Femur (tissue), 1 donor: ENCODE results near the gene ZNF766.
"Not testable (repeated sequence)": the region's sequence is repeated elsewhere in the genome, so short reads cannot be mapped to it uniquely, and the experiment has no call there.

ENCODE experiments used
- DNase-seq: peaks from one replicate; pipeline ENCODE4 v3.0.0-alpha.2; 2017

ZNF766 gene

GRCh38 chr19:52277471-52277870, 8.1 kb downstream of the ZNF766 start:
- no peak for DNase-seq

- no peak for DNase-seq
These were observed 16.9 kb downstream of the ZNF766 start for GRCh38 chr19:52286256-52286655.

- DNase-seq, result no peak
These were observed 22.4 kb downstream of the ZNF766 start for GRCh38 chr19:52291781-52292180.

GRCh38 chr19:52292946-52293345, 23.6 kb downstream of the ZNF766 start:
- not testable (repeated sequence) for DNase-seq

GRCh38 chr19:52296400-52296772, 27.0 kb downstream of the ZNF766 start:
- peak; percentile 21 for DNase-seq

GRCh38 chr19:52296773-52297600, 27.6 kb downstream of the ZNF766 start, which contains the start of gene ZNF480:
ZNF480 (plus strand) TSS chr19:52297169; CDS start chr19:52300413, 3,244 bp downstream.
- DNase-seq, result peak; percentile 84

- peak; percentile 22 for DNase-seq
These were observed 28.4 kb downstream of the ZNF766 start for GRCh38 chr19:52297601-52298364.

GRCh38 chr19:52307275-52307674, 37.9 kb downstream of the ZNF766 start:
- DNase-seq, result no peak

- no peak for DNase-seq
These were observed 53.0 kb downstream of the ZNF766 start for GRCh38 chr19:52322429-52322828.

GRCh38 chr19:52331757-52332156, 62.4 kb downstream of the ZNF766 start:
- DNase-seq, result no peak

GRCh38 chr19:52335768-52336116, 66.4 kb downstream of the ZNF766 start:
- DNase-seq, result no peak

GRCh38 chr19:52336117-52336790, 66.9 kb downstream of the ZNF766 start, which contains the start of gene ZNF610:
ZNF610 (plus strand) TSS chr19:52336243; CDS start chr19:52349173, 12,930 bp downstream.
- DNase-seq, result peak; percentile 94

GRCh38 chr19:52336791-52337381, 67.5 kb downstream of the ZNF766 start:
- peak; percentile 27 for DNase-seq

- not testable (repeated sequence) for DNase-seq
These were observed 69.6 kb downstream of the ZNF766 start for GRCh38 chr19:52339022-52339421.

GRCh38 chr19:52343548-52343947, 74.2 kb downstream of the ZNF766 start:
- peak; percentile 62 for DNase-seq

GRCh38 chr19:52345162-52345561, 75.8 kb downstream of the ZNF766 start:
- no peak for DNase-seq
